ENCODE results near the gene ZSWIM4.
"Not testable (repeated sequence)": the region's sequence is repeated elsewhere in the genome, so short reads cannot be mapped to it uniquely, and the experiment has no call there.

DNA sequence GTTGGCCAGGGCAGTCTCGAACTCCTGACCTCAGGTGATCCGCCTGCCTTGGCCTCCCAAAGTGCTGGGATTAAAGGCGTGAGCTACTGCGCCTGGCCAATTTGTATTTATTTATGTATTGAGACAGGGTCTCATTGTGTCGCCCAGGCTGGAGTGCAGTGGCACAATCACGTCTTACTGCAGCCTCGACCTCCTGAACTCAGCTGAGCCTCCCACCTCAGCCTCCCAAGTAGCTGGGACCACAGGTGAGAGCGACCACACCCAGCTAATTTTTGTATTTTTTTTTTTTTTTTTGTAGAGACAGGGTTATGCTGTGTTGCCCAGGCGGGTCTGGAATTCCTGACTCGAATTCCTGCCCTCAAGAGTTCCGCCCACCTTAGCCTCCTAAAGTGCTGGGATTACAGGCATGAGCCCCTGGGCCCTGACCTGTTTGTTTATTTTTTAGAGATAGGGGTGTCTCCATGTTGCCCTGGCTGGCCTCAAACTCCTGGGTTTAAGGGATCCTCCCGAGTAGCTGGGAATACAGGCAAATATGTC is 57.0 kb downstream of the ZSWIM4 start:
- TF ChIP-seq, protein P1, sequence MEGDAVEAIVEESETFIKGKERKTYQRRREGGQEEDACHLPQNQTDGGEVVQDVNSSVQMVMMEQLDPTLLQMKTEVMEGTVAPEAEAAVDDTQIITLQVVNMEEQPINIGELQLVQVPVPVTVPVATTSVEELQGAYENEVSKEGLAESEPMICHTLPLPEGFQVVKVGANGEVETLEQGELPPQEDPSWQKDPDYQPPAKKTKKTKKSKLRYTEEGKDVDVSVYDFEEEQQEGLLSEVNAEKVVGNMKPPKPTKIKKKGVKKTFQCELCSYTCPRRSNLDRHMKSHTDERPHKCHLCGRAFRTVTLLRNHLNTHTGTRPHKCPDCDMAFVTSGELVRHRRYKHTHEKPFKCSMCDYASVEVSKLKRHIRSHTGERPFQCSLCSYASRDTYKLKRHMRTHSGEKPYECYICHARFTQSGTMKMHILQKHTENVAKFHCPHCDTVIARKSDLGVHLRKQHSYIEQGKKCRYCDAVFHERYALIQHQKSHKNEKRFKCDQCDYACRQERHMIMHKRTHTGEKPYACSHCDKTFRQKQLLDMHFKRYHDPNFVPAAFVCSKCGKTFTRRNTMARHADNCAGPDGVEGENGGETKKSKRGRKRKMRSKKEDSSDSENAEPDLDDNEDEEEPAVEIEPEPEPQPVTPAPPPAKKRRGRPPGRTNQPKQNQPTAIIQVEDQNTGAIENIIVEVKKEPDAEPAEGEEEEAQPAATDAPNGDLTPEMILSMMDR (IDR thresholded peaks at IDR 0.05; ENCODE audit: low read depth, low read length): not testable (repeated sequence)
- not testable (repeated sequence) for TF ChIP-seq EZH2phosphoT487 (IDR thresholded peaks at IDR 0.05; ENCODE audit: low read depth)
